CD4-positive, alpha-beta T cell treated with Interleukin-21 for 1 hour (primary cell): ENCODE data around the gene USP35.

Experiments used
- DNase-seq: peaks from one replicate; pipeline ENCODE4 v3.0.0-alpha.2; 2020

The USP35 gene, protein sequence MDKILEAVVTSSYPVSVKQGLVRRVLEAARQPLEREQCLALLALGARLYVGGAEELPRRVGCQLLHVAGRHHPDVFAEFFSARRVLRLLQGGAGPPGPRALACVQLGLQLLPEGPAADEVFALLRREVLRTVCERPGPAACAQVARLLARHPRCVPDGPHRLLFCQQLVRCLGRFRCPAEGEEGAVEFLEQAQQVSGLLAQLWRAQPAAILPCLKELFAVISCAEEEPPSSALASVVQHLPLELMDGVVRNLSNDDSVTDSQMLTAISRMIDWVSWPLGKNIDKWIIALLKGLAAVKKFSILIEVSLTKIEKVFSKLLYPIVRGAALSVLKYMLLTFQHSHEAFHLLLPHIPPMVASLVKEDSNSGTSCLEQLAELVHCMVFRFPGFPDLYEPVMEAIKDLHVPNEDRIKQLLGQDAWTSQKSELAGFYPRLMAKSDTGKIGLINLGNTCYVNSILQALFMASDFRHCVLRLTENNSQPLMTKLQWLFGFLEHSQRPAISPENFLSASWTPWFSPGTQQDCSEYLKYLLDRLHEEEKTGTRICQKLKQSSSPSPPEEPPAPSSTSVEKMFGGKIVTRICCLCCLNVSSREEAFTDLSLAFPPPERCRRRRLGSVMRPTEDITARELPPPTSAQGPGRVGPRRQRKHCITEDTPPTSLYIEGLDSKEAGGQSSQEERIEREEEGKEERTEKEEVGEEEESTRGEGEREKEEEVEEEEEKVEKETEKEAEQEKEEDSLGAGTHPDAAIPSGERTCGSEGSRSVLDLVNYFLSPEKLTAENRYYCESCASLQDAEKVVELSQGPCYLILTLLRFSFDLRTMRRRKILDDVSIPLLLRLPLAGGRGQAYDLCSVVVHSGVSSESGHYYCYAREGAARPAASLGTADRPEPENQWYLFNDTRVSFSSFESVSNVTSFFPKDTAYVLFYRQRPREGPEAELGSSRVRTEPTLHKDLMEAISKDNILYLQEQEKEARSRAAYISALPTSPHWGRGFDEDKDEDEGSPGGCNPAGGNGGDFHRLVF

DNA sequence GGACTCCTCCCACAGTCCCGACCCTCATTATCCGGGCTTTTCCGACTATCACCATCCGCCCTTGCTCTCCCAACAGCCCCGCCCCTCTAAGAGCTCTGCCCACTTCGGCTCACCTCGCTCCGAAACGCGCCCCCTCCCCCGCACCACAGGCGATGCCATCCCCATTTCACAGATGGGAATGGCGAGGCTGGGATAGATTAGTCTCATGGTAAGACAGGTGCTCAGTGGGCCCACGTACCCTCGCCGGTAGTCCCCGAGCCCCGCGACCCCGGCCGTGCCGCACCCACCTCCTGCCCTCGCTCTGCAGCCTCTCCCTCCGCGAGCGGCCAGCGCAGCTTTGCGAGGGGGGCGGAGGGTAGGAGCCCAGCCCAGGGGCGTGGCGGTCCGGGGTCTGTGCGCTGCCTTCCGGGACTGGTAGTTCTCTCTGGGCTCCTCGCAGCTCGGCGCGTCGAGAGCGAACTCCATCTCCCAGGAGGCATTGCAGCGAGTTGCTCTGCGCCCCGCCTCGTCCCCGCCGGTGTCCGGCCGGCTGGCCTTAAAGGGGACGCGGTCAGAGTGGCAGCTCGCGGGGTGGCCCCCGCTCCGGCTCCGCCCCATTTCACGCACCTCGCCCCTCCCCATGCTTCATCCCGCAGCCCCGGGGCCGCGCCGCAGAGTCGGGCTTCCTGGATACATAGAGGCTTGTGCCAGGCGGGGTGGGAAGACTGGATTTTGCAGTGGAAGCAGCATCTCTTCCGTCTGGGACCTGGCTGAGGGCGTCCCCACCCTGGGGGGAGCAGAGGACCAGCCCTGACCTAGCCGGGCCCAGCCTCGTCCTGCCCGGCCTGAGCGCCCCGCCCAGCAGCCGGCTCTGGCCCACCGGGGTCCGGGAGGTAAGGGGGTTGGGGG, at the start of gene USP35, which contains the start of gene KCTD21:
TSS of gene USP35 (plus strand) at position 634 of the 888 bp plus-strand sequence. CDS start 7,327 bp downstream, outside the sequence.
TSS of gene KCTD21 (minus strand) at position 341 of the 888 bp plus-strand sequence. CDS start 14,072 bp downstream, outside the sequence.
- DNase-seq: peak; percentile 92

DNA sequence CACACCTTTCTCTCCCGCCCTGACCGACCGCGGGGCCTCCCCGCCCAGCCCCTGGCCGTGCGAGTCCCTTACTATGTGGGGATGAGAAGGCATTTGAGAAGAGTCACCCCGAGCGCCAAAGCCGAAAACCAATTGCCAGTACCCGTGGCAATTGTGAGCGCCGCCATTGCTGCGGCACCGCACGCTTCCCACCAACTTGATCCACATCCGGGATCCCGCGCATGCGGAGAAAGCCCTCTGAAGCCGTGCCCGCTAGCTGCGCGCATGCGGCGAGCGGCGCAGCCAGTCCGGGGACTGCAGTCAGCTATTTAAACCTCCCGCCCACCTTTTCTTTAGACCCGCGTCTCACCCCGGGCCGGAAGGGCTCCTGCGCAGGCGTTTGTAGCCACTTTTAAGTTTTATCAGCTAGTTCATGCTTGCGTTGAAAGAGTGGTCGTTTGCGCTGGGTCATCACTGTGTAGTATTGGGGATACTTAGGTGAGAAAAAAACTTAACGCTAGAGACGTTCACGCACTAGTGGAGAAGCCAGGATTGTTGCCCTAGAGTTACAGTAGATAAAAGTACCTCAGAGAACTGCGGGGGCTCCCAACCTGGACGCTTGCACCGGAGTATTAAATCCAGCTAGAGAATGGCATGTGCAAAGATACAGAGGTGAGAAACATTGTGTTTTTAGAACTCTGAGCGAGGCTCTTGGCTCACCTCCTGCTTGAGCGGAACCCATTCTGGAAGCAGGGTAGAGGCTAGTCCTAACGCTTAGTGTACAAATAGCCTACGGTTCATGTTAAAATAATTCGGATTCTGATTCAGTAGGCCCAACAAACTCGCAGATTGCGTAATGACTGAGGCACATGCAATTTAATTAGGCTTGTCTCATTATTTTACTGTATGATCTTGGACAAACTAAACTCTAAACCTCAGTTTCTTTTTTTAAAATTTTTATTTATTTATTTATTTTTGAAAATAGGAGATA, 49.0 kb upstream of the USP35 start, which contains the start of gene ALG8:
TSS of gene ALG8 (minus strand) at position 205 of the 970 bp plus-strand sequence. CDS start at position 167, 38 bp downstream.
- peak; percentile 97 for DNase-seq

DNA sequence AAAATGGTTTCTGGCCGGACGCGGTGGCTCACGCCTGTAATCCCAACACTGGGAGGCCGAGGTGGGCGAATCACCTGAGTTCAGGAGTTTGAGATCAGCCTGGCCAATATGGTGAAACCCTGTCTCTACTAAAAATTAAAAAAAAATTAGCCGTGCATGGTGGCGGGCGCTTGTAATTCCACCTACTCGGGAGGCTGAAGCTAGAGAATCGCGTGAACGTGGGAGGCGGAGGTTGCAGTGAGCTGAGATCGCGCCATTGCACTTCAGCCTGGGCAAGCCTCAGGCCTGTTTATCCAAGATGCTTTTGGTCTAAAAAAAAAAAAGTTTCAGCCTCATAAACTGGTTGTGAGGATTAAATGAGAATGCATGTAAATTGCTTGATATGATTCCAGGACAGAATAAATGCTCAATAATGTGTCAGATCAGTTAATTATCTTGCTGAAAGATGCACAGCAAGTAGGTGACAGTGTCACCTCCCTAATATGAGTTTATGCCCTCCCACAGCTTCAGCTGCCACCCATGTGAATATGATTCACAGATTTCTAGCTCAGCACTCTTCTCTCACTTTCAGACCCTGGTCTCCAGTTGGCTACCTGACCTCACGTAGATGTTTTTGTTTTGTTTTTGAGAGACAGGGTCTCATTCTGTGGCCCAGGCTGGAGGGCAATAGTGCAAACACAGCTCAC, 48.2 kb upstream of the USP35 start:
- DNase-seq: no peak

DNA sequence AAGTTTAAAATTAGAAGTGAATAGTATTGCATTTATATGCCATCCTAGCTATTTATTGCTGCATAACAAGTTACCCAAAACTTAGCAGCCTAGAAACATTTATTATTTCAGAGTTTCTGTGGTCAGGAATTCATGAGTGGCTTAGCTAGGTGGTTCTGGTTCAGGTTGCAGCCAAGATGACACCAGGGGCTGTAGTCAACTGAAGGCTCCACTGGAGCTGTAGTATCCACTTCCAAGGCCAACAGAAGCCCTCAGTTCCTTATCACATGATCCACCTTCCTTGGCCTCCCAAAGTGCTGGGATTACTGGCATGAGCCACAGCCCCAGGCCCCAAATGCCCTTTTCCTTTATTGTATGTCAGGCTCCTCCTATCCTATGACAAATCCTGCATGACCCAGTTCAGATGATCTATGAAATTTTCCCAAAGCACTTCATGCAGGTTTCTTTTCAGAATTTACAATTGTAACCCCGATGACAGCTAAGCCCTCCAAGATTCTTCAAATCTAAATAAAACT, 43.2 kb upstream of the USP35 start:
- no peak for DNase-seq

DNA sequence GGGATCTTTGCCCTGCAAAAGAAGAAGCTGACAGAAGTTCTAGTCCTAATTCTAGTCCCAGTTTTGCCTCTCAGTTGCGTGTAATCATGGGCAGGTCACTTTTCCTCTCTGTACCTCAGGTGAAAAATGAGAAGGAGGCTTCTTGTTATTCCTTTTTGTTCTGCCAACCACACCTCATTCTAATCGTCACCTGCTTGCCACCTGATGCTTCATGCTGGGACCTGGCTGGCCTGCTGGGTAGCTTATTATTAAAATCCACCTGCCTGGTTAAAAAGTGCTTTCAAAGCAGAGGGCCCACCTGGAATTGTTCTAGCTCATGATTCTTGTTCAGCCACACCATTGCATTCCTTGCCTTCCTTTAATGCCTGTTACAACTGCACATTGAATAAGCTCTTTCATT, 40.9 kb upstream of the USP35 start:
- DNase-seq: no peak

DNA sequence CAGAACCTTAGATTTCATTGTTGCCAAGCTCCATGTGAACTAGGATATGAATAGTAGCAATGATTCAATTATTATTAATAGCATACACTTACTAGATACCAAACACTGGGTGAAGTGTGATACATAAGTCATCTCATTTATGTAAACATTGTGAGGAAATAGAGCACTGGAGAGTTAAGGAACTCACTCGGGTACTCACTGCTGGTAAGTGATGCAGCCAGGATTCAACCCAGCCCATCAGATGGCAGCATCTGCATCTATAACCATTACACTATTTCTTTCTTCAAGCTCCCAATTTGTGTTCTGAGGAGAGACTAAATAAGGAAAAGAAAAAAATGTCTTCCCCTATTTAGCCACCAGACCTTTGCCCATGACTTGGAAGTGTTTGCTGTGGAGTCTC, 39.1 kb upstream of the USP35 start:
- DNase-seq: no peak

DNA sequence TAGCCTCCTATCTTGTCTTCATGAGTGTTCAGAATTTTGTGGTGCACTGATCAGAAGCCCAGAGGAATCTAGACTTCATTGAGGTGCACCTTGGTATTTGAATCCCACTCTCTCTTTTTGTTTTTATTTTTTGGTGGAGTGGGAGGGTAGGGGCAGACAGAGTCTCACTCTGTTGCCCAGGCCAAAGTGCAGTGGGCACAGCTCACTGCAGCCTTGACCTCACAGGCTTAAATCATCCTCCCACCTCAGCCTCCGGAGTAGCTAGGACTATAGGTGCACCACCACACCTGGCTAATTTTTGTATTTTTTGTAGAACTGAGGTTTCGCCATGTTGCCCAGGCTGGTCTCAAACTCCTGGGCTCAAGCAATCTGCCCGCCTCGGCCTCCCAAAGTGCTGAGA, 38.4 kb upstream of the USP35 start:
- DNase-seq: no peak

DNA sequence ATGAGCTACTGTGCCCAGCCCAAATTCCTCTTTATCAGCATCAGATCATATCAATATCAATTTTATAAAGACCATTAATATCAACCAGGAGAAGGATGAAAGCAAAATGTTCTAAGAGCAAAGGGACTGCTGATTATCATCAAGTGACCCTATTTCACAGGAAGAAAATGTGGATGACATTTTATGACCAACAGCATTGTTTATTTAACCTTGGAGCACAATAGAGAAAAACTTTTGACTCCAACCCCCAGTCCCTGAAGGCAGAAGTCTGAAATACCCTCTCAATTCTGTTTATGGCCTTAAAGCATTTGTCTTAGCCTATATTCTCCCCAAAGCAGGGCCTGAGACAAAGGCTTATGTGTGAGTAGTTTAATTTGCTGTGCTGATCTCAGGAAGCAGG, 38.0 kb upstream of the USP35 start:
- DNase-seq: no peak

DNA sequence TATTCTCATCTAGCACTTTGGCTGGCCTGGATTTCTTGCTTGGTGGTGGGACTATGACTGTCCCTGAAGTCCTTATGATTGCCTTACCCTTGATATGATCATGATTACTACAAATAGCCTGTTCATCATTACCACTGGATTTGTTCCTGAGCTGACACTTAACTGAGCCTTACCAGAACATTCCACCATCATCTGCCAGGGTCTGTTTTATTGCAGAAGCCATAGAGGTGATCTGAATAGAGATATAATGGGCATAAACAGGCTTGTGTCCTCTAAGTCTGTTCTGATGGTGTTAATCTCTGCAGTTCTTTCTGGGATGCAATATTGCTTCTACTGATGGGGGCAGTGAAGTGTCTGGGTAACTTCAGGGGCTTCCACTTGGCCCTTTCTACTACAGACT, 36.9 kb upstream of the USP35 start:
- DNase-seq: no peak

DNA sequence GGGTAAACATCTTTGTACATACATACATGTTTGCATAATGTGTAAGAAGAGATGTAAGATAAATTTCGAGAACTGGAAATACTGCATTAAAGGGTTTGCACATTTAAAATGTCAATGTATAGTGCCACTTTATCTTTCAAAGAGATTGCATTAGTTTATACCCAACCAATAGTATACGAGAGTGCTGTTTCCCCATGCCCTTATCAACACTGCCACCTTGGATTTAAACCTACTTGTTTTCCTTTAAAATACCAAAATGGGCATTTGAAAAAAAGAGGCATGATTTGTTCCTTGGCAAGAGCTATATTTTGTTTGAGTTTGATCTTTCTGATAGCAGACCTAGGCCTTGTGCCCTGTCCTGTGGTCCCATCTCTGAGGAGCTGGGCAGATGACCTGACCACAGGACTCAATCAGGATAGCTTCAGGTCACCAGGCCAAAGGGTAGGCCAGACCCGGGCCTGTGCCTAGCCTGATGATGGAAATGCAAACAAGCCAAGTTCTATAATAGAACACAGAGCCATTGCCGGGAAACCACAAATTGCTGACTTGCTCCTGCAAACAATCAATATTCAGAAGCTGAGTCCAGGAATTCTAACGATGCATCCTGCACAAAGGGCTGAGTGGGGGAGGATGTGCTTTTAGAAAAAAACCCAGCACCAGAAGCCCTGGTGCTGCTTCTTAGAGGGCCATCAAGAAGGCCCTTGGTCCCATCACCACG, 32.4 kb upstream of the USP35 start:
- DNase-seq: no peak

DNA sequence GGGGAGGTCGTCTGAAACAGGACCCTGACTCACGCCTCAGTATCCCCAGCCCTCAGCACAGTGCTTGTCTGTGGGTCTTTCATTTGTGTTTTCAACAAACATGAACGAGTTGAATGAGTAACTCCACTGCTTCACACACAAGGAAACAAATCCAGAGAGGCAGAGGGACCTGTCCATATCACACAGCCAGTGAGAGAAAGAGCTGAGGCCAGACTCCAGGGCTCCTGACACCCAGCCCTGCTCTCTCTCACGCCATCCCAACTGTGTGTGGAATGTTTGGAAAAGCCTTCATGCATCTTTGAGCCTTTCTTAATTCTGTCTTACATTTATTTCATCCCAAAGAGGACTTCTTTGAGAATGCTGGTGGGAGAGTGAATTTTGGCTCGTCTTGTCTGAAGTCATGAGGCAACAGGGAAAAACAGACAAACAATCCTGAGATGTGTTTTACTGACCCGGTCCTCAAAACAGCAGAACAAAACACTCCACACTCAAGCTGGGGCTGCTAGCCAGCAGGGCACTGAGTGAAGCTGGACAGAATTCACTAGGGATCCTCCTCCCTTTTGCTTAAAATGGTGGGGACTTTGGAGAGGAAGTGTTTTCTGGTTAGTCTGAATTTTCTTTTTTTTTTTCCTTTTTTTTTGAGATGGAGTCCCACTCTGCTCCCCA, 29.6 kb upstream of the USP35 start:
- DNase-seq: no peak

DNA sequence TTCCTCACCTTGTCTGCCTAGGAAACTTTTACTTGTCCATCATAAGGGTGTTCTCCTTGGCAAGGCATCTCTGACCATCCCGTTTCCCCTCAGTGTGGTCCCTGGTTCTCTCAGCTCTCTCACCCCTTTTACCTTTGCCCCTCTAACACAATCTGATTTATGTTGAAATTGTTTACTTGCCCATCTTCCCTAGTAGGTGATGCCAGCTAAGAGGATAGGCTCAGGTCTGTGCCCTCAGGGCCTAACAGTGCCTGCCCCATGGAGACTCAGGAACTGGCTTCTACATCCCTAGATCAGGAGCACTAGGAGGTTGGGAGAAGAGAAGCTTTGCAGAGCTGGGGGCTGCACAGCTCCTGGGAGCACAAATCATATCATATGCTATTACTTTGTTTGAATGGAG, 28.2 kb upstream of the USP35 start:
- DNase-seq: no peak

DNA sequence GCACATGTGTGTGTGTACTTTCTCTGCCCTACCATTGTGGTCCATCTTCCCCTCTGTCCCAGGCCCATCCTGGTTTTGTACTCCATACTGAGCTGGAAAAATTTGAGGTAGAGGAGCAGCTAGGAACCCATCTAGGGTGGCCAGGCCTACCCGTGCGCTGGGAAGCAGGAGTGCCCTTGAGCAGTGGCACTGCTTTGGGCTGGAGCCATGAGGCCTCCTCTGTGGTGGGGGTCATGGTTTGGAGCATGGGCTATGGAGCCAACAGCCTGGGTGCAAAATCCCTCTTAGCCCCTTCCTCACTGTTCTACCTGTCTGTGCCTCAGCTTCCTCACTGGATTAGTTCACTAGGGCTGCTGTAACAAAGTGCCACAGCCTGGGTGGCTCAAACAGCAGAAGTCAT, 27.4 kb upstream of the USP35 start:
- no peak for DNase-seq

DNA sequence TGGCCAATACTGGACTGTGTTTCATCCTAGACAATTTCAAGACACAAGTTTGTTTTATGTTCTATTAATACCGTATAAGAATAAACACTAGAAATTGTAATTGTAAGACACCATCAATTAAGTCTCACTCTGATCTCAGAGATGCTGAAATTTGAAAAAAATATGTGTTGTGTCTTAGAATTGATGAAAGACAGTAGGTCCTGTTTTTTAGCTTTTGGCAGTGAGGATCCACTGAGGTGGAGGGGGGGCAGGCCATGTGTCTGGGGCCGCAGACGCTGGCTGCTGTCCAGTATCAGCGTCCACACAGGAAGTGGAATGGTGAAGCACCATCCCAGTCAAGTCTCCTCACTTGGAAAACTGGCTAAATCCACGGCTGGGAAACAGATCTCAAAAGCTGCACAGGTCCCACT, 26.8 kb upstream of the USP35 start:
- DNase-seq: no peak

DNA sequence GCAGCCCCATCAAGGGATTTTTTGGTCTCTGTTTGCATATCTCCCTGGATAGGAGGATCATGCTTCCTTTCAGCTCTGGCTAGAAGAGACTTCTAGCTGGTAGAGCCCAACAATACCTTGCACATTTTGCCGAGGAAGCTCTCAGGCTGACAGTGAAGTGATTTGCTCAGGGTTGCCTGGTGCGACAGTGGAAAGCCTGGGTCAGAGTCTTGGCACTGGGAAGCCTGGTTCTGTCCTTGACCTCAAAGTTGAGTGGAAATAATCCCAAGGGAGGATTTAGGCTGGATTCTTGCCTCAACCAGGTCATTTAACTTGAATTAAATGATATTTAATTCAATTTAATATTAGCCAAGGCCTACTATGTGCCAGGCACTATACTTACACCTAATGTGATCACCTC, 24.9 kb upstream of the USP35 start:
- DNase-seq: no peak

DNA sequence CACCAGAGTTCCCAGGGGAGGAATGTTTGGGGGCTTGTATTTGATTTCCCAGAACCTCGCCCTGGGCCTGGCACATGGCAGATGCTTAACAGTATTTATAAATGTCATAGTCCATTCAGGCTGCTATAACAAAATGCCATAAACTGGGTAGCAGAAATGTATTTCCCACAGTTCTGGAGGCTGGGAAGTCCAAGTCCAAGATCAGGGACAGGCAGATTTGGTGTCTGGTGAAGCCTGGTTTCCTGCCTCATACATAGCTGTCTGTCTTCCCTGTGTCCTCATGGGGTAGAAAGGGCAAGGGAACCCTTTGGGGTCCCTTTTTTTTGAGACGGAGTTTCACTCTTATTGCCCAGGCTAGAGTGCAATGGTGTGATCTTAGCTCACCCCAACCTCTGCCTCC, 24.2 kb upstream of the USP35 start:
- no peak for DNase-seq

DNA sequence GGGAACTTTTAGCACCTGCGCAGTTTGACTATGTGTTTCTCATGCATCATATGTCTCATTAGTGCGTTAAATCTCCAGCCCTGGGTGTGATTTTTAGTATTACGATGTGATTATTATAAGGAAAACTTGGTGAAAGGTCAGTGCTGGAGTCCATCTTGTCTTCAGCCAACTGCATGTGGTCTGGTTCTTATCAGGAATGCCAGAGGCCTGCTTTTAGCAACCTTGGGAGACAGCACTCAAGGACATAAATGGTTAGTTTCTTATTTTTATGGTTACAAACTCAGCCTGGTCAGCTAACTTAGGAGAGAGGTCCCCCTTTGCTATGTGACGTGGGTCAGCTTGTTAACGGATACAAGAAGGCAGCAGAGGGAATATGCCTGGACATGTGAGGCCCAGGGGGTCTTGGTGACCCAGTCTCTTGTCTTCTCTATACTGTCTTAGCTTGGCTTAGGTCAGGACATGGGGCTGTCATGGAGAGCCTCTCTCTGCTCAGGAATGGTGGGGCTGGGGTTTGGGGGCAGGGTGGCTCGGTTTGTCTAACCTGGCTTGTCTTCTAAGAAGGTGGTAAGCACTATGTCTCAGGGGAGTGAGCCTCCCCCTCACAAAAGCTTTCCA, 21.8 kb upstream of the USP35 start:
- no peak for DNase-seq
